Cardiac fibroblast (primary cell): Measurements from ENCODE around the gene DISP3.
A peak's percentile ranks its signal among the peaks of the same experiment; 100 is the strongest.

Experiments used
- DNase-seq, 2 donors: peaks; one replicate each; pipeline versions ENCODE4 v3.0.0 to v3.0.0-alpha.2; 2010; ENCODE audit warnings: low read depth in 2 of 2
- H3K4me3 ChIP-seq, 2 donors: replicated peaks in 1 of 2; 1 replicate in 1 of 2; 2 replicates in 1 of 2; pipeline ENCODE4 v1.5.1; 2011; ENCODE audit warnings: low read depth in 2 of 2, low read length in 2 of 2, mild to moderate bottlenecking in 2 of 2, moderate library complexity in 1 of 2
- CTCF ChIP-seq: IDR thresholded peaks from one replicate; pipeline ENCODE4 v1.5.1; 2011; ENCODE audit warnings: low read depth, mild to moderate bottlenecking, low read length, inconsistent platforms

Gene DISP3

GRCh38 chr1:11535761-11536572, 57.0 kb downstream of the DISP3 start:
- H3K4me3 ChIP-seq: no peak overlapping the region
- TF ChIP-seq CTCF: peak; percentile 6
- no peak for DNase-seq

- TF ChIP-seq CTCF: no peak
- no peak for DNase-seq
- no peak overlapping the region for H3K4me3 ChIP-seq
Measured at GRCh38 chr1:11536573-11537379, 57.8 kb downstream of the DISP3 start.

GRCh38 chr1:11537380-11537764, 58.4 kb downstream of the DISP3 start:
- no peak for TF ChIP-seq CTCF
- DNase-seq: no peak

GRCh38 chr1:11537854-11538591, 59.1 kb downstream of the DISP3 start:
- DNase-seq: no peak
- H3K4me3 ChIP-seq: no peak overlapping the region
- TF ChIP-seq CTCF: no peak

More at GRCh38 chr1:11537380-11537764, 58.4 kb downstream of the DISP3 start:
- H3K4me3 ChIP-seq: no peak overlapping the region

GRCh38 chr1:11538886-11539285, 59.9 kb downstream of the DISP3 start:
- no peak for DNase-seq

More at GRCh38 chr1:11538886-11539285, 59.9 kb downstream of the DISP3 start:
- no peak overlapping the region for H3K4me3 ChIP-seq
- no peak for TF ChIP-seq CTCF
